ENCODE data around the gene PCNX2. TPM values are rescaled to one million over a fixed set of nuclear protein-coding genes. Genes with fewer than 3 reads are reported as not detected.

The PCNX2 gene
- total and polyA plus RNA-seq, 8 donors, result 3.0 to 34.4 (median 9.9) TPM

GRCh38 chr1:233277637-233278606, 17.6 kb downstream of the PCNX2 start:
- TF ChIP-seq POLR2AphosphoS5 (IDR thresholded peaks at IDR 0.05) (no peak), POLR2A (IDR thresholded peaks at IDR 0.05) (no peak), EP300 (IDR thresholded peaks at IDR 0.05) (no peak), CTCF (IDR thresholded peaks at IDR 0.05) (no peak)
- 74 to 85% (median 83%) methylated on average over 7 of the region's 7 CpGs for WGBS, 5 donors
- no peaks in the 10 kb centered on the region for H3K36me3 ChIP-seq
- H3K27ac ChIP-seq, result no peak overlapping the region
- H3K4me1 ChIP-seq, result peaks cover 0 to 10% (median 0%) of the 10 kb centered on the region in 4 donors
- intact Hi-C loops (cut with DNase I; ENCODE audit: low total_unique reads), result no loop called here
- no peak for DNase-seq
- no peaks in the 10 kb centered on the region for H3K27me3 ChIP-seq
- no peaks in the 10 kb centered on the region for H3K9me3 ChIP-seq
- no peak overlapping the region for H3K4me3 ChIP-seq

- WGBS, 5 donors, result 51 to 60% (median 58%) methylated on average over 2 of the region's 2 CpGs
- no peak overlapping the region for H3K4me3 ChIP-seq
- DNase-seq, result no peak
- TF ChIP-seq EP300 (IDR thresholded peaks at IDR 0.05), result no peak
- H3K36me3 ChIP-seq, result no peaks in the 10 kb centered on the region
- intact Hi-C loops (cut with DNase I; ENCODE audit: low total_unique reads), result no loop called here
- no peaks in the 10 kb centered on the region for H3K27me3 ChIP-seq
- no peaks in the 10 kb centered on the region for H3K9me3 ChIP-seq
- no peaks in the 10 kb centered on the region for H3K4me1 ChIP-seq
- H3K27ac ChIP-seq, result no peak overlapping the region
Measured at GRCh38 chr1:233269656-233270055, 25.9 kb downstream of the PCNX2 start.

DNA sequence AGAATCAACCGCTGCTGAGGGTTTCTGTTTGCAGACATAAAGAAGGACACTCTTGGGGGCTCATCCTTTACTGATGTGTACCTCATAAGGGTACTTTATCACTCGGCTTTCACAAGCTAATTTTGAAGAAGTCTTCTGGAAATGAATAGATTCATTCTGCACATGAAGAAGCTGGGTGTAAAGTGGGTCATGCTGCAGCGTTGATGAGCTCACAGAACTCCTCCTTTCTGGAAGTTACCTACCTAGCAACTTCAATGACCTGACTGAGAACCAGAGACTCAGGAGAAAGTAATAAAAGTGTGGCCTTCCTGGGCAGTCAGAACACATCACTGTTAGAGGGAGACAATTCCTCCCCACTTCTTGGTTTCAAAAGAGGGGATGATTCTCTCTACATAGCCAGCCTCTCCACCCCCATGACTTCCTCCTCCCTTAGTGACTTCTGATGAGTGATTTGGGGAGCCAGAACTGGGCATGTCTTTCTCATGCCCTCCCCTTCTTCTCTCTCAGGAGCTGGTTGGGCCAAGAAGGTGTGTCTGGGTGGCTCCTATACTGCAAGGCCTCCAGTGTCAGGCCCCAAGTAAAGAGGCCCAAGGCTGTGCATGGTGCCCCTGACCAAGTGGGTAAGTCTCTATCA, 27.0 kb downstream of the PCNX2 start:
- Histone ChIP-seq H3K4me1 (no peaks in the 10 kb centered on the region), H3K4me3 (no peak overlapping the region), H3K27me3 (no peaks in the 10 kb centered on the region), H3K27ac (no peak overlapping the region), H3K36me3 (no peaks in the 10 kb centered on the region), H3K9me3 (no peaks in the 10 kb centered on the region)
- intact Hi-C loops (cut with DNase I; ENCODE audit: low total_unique reads), result no loop called here
- no peak for DNase-seq
- TF ChIP-seq POLR2A (IDR thresholded peaks at IDR 0.05), result no peak
- TF ChIP-seq POLR2AphosphoS5 (IDR thresholded peaks at IDR 0.05), result no peak
- TF ChIP-seq CTCF (IDR thresholded peaks at IDR 0.05), result no peak
- no peak for TF ChIP-seq EP300 (IDR thresholded peaks at IDR 0.05)
- WGBS, 5 donors, result 81 to 94% (median 87%) methylated on average over 3 of the region's 3 CpGs

- WGBS, 5 donors, result 83 to 92% (median 89%) methylated on average over 5 of the region's 5 CpGs
- no peak overlapping the region for H3K27ac ChIP-seq
- H3K4me1 ChIP-seq, result no peaks in the 10 kb centered on the region
- intact Hi-C loops (cut with DNase I; ENCODE audit: low total_unique reads), result no loop called here
- H3K27me3 ChIP-seq, result no peaks in the 10 kb centered on the region
- TF ChIP-seq EP300 (IDR thresholded peaks at IDR 0.05), result no peak
- no peak for TF ChIP-seq CTCF (IDR thresholded peaks at IDR 0.05)
- TF ChIP-seq POLR2AphosphoS5 (IDR thresholded peaks at IDR 0.05), result no peak
- TF ChIP-seq POLR2A (IDR thresholded peaks at IDR 0.05), result no peak
- H3K9me3 ChIP-seq, result no peaks in the 10 kb centered on the region
- H3K36me3 ChIP-seq, result peaks cover 0 to 27% (median 21%) of the 10 kb centered on the region in 4 donors
- H3K4me3 ChIP-seq, result no peak overlapping the region
- DNase-seq, result no peak
Measured at GRCh38 chr1:233261695-233262094, 33.8 kb downstream of the PCNX2 start.

All from stomach (tissue), 9 donors.